Mesodermal cell (in vitro differentiated cells): ENCODE results near the gene SLC22A7.

ENCODE experiments used
- H3K27ac ChIP-seq: 2 replicates; pipeline ENCODE4 v1.7.0; 2013; ENCODE audit warnings: mild to moderate bottlenecking, low read depth, low read length, moderate library complexity; ENCODE audit not compliant: severe bottlenecking
- H3K36me3 ChIP-seq: 2 replicates; pipeline ENCODE4 v1.7.1; 2013; ENCODE audit warnings: mild to moderate bottlenecking, low read length, moderate library complexity; ENCODE audit not compliant: control insufficient read depth, insufficient read depth
- H3K4me1 ChIP-seq: one replicate; pipeline ENCODE4 v1.7.1; 2013; ENCODE audit warnings: mild to moderate bottlenecking, low read length; ENCODE audit not compliant: insufficient read depth, control insufficient read depth, poor library complexity, severe bottlenecking
- H3K4me3 ChIP-seq: 2 replicates; pipeline ENCODE4 v1.7.0; 2013; ENCODE audit warnings: low read length, control low read depth, mild to moderate bottlenecking; ENCODE audit not compliant: insufficient read depth, poor library complexity, severe bottlenecking; ENCODE audit errors: extremely low read depth
- H3K9me3 ChIP-seq: 2 replicates; pipeline ENCODE4 v1.7.1; 2013; ENCODE audit warnings: mild to moderate bottlenecking, low read length, moderate library complexity; ENCODE audit not compliant: control insufficient read depth
- WGBS, 2 experiments: methylation state at CpG; one replicate each; pipeline ENCODE4 v1.1.5; 2013; ENCODE audit warnings: missing lambda C conversion rate in 2 of 2; ENCODE audit not compliant: insufficient coverage in 2 of 2; 5-methylcytosine and 5-hydroxymethylcytosine counted together

The SLC22A7 gene

DNA sequence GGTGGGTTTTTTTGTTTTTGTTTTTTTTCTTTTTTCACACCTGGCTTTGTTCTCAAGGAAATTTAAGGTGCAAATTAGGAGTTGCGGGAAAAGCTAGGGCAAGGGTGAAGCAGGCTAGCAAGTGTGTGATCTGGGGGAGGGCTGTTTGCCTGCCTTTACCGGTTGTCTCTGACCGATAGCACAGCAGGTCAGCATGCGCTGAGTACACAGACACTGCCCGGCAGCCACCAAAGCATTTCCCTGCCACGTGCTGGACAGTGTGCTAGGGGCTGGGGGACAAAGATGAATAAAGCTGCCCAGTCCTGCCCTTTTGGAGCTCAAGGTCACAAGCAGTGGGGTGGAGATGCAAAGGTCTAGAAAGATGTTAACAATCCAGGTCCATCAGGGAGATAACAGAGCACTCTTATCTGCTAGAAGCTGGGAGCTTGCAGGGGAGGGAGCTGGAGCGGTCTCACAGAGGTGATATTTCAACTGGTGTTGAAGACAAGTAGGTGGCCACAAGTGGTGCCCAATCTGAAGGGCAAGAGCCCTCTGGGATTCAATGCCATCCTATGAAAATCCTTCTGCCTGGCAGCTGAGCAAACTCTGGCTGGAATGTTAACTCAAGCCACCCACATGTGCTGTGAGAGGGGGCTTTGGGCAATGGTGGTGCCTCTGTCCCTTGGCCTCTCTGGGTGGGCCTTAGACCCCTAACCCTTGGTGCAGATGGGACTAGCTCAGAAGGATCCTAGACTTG lies 30.3 kb upstream of the SLC22A7 start:
- Histone ChIP-seq H3K4me3 (no peak overlapping the region), H3K4me1 (peaks cover 14% of the 10 kb centered on the region), H3K27ac (no peak overlapping the region), H3K36me3 (no peaks in the 10 kb centered on the region), H3K9me3 (no peaks in the 10 kb centered on the region)
- WGBS, 2 experiments: 21% methylated on average over 6 to 7 of the region's 7 CpGs

GRCh38 chr6:43268355-43268700 lies 29.7 kb upstream of the SLC22A7 start:
- Histone ChIP-seq H3K4me3 (no peak overlapping the region), H3K27ac (no peak overlapping the region), H3K9me3 (no peaks in the 10 kb centered on the region), H3K36me3 (no peaks in the 10 kb centered on the region), H3K4me1 (peaks cover 14% of the 10 kb centered on the region)
- WGBS, 2 experiments: 91 to 100% methylated on average over 2 to 3 of the region's 3 CpGs

- H3K4me3 ChIP-seq: no peak overlapping the region
- H3K9me3 ChIP-seq: no peaks in the 10 kb centered on the region
- no peaks in the 10 kb centered on the region for H3K36me3 ChIP-seq
- no peak overlapping the region for H3K27ac ChIP-seq
- peaks cover 14% of the 10 kb centered on the region for H3K4me1 ChIP-seq
- 81 to 100% methylated on average over 7 of the region's 10 CpGs for WGBS, 2 experiments
Observed at GRCh38 chr6:43268782-43269272, 29.2 kb upstream of the SLC22A7 start.

GRCh38 chr6:43269273-43270007 lies 28.6 kb upstream of the SLC22A7 start:
- peaks cover 14% of the 10 kb centered on the region for H3K4me1 ChIP-seq
- 13 to 26% methylated on average over 26 to 37 of the region's 44 CpGs for WGBS, 2 experiments
- H3K27ac ChIP-seq: no peak overlapping the region
- H3K36me3 ChIP-seq: no peaks in the 10 kb centered on the region
- H3K4me3 ChIP-seq: no peak overlapping the region
- no peaks in the 10 kb centered on the region for H3K9me3 ChIP-seq

- Histone ChIP-seq H3K36me3 (no peaks in the 10 kb centered on the region), H3K27ac (no peak overlapping the region), H3K4me1 (peaks cover 25% of the 10 kb centered on the region), H3K9me3 (no peaks in the 10 kb centered on the region), H3K4me3 (no peak overlapping the region)
- 94% methylated on average over 4 to 8 of the region's 8 CpGs for WGBS, 2 experiments
Observed at GRCh38 chr6:43271103-43271815, 26.8 kb upstream of the SLC22A7 start.

DNA sequence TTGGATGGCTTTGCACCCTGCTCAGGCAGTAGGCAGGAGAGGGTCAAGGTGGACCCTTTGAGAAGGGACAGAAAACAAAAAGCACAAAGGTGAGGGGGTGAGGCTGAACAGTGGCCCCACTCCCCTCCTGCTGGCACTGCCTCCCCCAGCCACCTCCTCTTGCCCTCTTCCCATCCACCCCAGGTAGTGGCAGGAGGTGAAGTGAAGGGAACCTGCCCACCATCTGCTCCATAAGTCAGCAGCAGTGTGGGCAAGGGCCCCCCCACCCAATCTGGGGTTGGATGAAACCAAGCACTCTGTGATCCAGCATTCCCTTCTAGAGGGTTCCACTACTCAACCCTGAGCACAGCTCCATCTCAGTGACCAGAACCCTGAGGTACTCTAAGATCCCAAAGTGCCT lies 26.1 kb upstream of the SLC22A7 start:
- no peaks in the 10 kb centered on the region for H3K9me3 ChIP-seq
- peaks cover 25% of the 10 kb centered on the region for H3K4me1 ChIP-seq
- no peak overlapping the region for H3K4me3 ChIP-seq
- no peak overlapping the region for H3K27ac ChIP-seq
- H3K36me3 ChIP-seq: no peaks in the 10 kb centered on the region

- H3K27ac ChIP-seq: no peak overlapping the region
- no peak overlapping the region for H3K4me3 ChIP-seq
- H3K36me3 ChIP-seq: no peaks in the 10 kb centered on the region
- peaks cover 27% of the 10 kb centered on the region for H3K4me1 ChIP-seq
- no peaks in the 10 kb centered on the region for H3K9me3 ChIP-seq
- WGBS, 2 experiments: 73% methylated on average over 2 of the region's 2 CpGs; no CpG with 5 or more reads in 1 of the 2 experiments
Observed at GRCh38 chr6:43273707-43274106, 24.4 kb upstream of the SLC22A7 start.

GRCh38 chr6:43274127-43274915 lies 23.7 kb upstream of the SLC22A7 start:
- no peaks in the 10 kb centered on the region for H3K9me3 ChIP-seq
- H3K27ac ChIP-seq: no peak overlapping the region
- peak overlapping the region; percentile 30 for H3K4me3 ChIP-seq
- 74 to 83% methylated on average over 6 of the region's 10 CpGs for WGBS, 2 experiments
- H3K4me1 ChIP-seq: peaks cover 30% of the 10 kb centered on the region
- H3K36me3 ChIP-seq: no peaks in the 10 kb centered on the region

DNA sequence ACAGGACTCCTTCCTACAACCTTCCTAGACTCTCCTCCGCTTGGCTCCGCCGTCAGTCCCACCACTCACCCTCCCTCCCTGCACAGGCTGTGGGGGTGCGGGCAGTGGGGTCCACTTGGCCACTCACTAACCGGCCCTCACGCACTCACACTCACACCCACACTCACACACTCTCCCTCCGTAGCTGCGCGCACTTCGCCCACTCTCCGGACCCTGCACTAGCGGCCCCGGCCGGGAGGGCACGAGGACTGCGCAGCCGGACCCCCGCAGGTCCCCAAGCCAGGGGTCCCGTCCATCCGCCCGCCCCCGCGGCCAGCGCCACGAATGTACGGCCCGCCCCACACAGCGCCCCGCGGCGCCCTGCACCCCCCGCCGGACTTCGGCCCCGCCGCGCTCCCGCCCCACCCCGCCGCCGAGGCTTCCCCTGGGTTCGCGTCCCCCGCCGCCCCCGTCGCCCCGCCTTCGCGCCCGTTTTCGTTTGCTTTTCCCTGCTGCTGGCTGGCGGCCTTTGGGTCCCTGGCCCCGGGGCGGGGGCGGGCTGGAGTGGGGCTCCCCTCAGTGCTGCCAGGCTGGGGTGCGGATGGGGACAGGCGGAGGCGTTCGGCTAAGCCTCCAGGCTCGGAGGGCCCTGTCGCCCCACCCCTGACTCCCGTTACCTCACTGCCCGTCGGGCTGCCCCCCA lies 23.0 kb upstream of the SLC22A7 start:
- Histone ChIP-seq H3K9me3 (no peaks in the 10 kb centered on the region), H3K4me3 (peak overlapping the region; percentile 30), H3K27ac (no peak overlapping the region), H3K36me3 (no peaks in the 10 kb centered on the region), H3K4me1 (peaks cover 30% of the 10 kb centered on the region)
- WGBS, 2 experiments: 4 to 9% methylated on average over 35 to 40 of the region's 65 CpGs
